ENCODE data around the gene AXL.

Gene AXL

GRCh38 chr19:41189425-41190065 lies 29.5 kb upstream of the AXL start:
- TF ChIP-seq EGR1 (IDR thresholded peaks at IDR 0.05) (no peak), REST (IDR thresholded peaks at IDR 0.05; ENCODE audit: low read depth) (no peak), RAD21 (IDR thresholded peaks at IDR 0.05; ENCODE audit: low read depth) (no peak), FOXM1 (IDR thresholded peaks at IDR 0.05; ENCODE audit: borderline replicate concordance, low read depth) (no peak), TCF12 (IDR thresholded peaks at IDR 0.05; ENCODE audit: low read depth) (no peak), TEAD4 (IDR thresholded peaks at IDR 0.05) (no peak), CREB1 (IDR thresholded peaks at IDR 0.05; ENCODE audit: low read depth) (no peak), YY1 (IDR thresholded peaks at IDR 0.05; ENCODE audit: low read depth) (no peak), CEBPB (IDR thresholded peaks at IDR 0.05) (no peak), NFIC (IDR thresholded peaks at IDR 0.05) (no peak), TAF1 (IDR thresholded peaks at IDR 0.05; ENCODE audit: low read depth) (no peak), EP300 (IDR thresholded peaks at IDR 0.05; ENCODE audit: borderline replicate concordance) (no peak), ZBTB7A (IDR thresholded peaks at IDR 0.05; ENCODE audit: low read depth) (no peak)
- TF ChIP-seq, protein P1, sequence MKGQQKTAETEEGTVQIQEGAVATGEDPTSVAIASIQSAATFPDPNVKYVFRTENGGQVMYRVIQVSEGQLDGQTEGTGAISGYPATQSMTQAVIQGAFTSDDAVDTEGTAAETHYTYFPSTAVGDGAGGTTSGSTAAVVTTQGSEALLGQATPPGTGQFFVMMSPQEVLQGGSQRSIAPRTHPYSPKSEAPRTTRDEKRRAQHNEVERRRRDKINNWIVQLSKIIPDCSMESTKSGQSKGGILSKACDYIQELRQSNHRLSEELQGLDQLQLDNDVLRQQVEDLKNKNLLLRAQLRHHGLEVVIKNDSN (IDR thresholded peaks at IDR 0.05) = no peak
- TF ChIP-seq, protein P2, sequence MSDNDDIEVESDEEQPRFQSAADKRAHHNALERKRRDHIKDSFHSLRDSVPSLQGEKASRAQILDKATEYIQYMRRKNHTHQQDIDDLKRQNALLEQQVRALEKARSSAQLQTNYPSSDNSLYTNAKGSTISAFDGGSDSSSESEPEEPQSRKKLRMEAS (IDR thresholded peaks at IDR 0.05) = no peak

DNA sequence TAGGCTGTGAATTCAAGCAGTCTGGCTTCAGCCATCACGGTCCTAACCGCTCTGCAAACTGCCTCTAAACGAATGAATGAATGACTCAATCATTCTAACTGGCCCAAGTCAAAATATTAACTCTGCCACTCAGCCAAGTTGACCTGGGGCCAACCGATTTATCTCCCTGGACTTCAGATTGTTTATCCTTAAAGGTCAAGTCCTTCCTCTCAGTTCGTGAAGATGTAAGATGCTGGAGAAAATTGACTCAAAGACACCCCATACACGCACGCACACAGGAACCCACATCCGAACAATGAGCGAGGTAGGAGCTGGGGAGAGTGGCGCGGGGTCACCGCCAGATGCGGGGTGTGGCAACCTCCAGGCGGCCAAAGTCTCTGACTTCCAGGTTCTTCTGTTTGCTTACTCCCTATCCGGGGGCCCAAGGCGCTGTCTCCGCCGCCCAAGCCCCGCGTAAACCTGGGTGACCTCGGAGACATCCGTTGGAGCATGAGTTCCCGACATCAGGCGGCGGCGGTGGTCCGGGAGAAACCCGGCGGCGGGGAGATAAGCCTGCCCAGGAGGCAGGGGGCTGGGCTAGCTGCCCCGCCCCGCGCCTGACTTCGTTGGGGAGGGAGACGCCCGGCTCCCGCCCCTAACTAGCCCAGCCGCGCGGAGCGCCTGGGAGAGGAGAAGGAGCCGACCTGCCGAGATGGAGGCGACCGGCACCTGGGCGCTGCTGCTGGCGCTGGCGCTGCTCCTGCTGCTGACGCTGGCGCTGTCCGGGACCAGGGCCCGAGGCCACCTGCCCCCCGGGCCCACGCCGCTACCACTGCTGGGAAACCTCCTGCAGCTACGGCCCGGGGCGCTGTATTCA lies 26.2 kb upstream of the AXL start, which contains the start of gene CYP2S1:
TSS of gene CYP2S1 (plus strand) at position 646 of the 856 bp plus-strand sequence. CDS start at position 692, 46 bp downstream.
- no peak for TF ChIP-seq CREB1 (IDR thresholded peaks at IDR 0.05; ENCODE audit: low read depth)
- no peak for TF ChIP-seq CEBPB (IDR thresholded peaks at IDR 0.05)
- TF ChIP-seq, protein P2 (IDR thresholded peaks at IDR 0.05) = no peak
- no peak for TF ChIP-seq FOXM1 (IDR thresholded peaks at IDR 0.05; ENCODE audit: borderline replicate concordance, low read depth)
- no peak for TF ChIP-seq NFIC (IDR thresholded peaks at IDR 0.05)
- no peak for TF ChIP-seq EGR1 (IDR thresholded peaks at IDR 0.05)
- no peak for TF ChIP-seq REST (IDR thresholded peaks at IDR 0.05; ENCODE audit: low read depth)
- TF ChIP-seq TCF12 (IDR thresholded peaks at IDR 0.05; ENCODE audit: low read depth) = no peak
- TF ChIP-seq TEAD4 (IDR thresholded peaks at IDR 0.05) = no peak
- no peak for TF ChIP-seq EP300 (IDR thresholded peaks at IDR 0.05; ENCODE audit: borderline replicate concordance)
- no peak for TF ChIP-seq RAD21 (IDR thresholded peaks at IDR 0.05; ENCODE audit: low read depth)
- no peak for TF ChIP-seq YY1 (IDR thresholded peaks at IDR 0.05; ENCODE audit: low read depth)
- TF ChIP-seq ZBTB7A (IDR thresholded peaks at IDR 0.05; ENCODE audit: low read depth) = no peak
- TF ChIP-seq TAF1 (IDR thresholded peaks at IDR 0.05; ENCODE audit: low read depth) = no peak
- TF ChIP-seq, protein P1 (IDR thresholded peaks at IDR 0.05) = no peak

- TF ChIP-seq RAD21 (IDR thresholded peaks at IDR 0.05; ENCODE audit: low read depth) = no peak
- TF ChIP-seq CREB1 (IDR thresholded peaks at IDR 0.05; ENCODE audit: low read depth) = no peak
- TF ChIP-seq FOXM1 (IDR thresholded peaks at IDR 0.05; ENCODE audit: borderline replicate concordance, low read depth) = no peak
- no peak for TF ChIP-seq TEAD4 (IDR thresholded peaks at IDR 0.05)
- no peak for TF ChIP-seq YY1 (IDR thresholded peaks at IDR 0.05; ENCODE audit: low read depth)
- no peak for TF ChIP-seq NFIC (IDR thresholded peaks at IDR 0.05)
- TF ChIP-seq, protein P1 (IDR thresholded peaks at IDR 0.05) = no peak
- no peak for TF ChIP-seq CEBPB (IDR thresholded peaks at IDR 0.05)
- no peak for TF ChIP-seq ZBTB7A (IDR thresholded peaks at IDR 0.05; ENCODE audit: low read depth)
- no peak for TF ChIP-seq TCF12 (IDR thresholded peaks at IDR 0.05; ENCODE audit: low read depth)
- TF ChIP-seq TAF1 (IDR thresholded peaks at IDR 0.05; ENCODE audit: low read depth) = no peak
- TF ChIP-seq EGR1 (IDR thresholded peaks at IDR 0.05) = no peak
- TF ChIP-seq, protein P2 (IDR thresholded peaks at IDR 0.05) = no peak
- TF ChIP-seq EP300 (IDR thresholded peaks at IDR 0.05; ENCODE audit: borderline replicate concordance) = no peak
Measured at GRCh38 chr19:41193430-41194156, 25.4 kb upstream of the AXL start.
